HTERT RPE-1 (cell line): Measurements from ENCODE around the gene PAK5.
"Not testable (repeated sequence)": the region's sequence is repeated elsewhere in the genome, so short reads cannot be mapped to it uniquely, and the experiment has no call there.

Experiments used
- in situ Hi-C: fragments of 300-500 bp; cut with MboI; formaldehyde crosslinking; loops from 4 replicates; pipeline ENCODE4 v1.14.3; 2020; ENCODE audit warnings: low sequenced_read_pairs

PAK5 gene

DNA sequence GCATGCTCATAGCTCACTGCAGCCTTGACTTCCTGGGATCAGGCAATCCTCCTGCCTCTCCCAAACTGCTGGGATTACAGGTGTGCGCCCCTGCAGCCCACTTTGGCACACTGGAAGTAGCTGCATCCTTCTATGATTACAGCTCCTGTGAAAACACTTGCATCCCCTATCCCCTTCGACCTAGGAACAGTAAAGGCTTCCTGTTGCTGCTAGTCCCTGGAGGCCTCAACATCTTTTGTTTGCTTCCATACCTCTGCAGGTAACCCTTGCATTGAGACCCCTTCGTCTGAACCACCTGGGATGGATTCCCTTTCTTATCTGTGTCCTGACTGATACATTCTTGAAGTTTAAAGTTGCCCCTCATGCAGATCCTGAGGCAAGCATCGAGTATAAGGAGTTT lies 152.4 kb downstream of the PAK5 start:
- in situ Hi-C loops = no loop called here

DNA sequence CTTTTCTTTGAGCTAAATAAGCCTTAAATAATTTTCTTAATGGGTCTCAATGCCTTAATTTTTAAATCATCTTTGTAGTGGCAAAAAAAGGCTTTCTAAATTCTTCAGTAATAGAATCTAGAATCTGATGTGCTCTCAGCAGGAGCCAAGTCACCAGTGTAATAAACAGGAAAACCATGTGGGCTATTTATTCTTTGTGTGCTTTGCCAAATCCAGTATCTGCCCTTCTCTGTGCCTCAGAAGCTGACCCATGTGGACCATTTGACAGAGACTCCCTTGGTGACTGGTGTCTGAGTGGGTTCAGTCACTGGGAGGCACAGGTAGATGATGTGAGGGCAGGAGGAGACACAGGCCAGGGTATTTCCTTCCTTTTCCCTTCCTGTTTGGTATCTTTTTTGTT lies 152.9 kb downstream of the PAK5 start:
- in situ Hi-C loops = no loop called here

DNA sequence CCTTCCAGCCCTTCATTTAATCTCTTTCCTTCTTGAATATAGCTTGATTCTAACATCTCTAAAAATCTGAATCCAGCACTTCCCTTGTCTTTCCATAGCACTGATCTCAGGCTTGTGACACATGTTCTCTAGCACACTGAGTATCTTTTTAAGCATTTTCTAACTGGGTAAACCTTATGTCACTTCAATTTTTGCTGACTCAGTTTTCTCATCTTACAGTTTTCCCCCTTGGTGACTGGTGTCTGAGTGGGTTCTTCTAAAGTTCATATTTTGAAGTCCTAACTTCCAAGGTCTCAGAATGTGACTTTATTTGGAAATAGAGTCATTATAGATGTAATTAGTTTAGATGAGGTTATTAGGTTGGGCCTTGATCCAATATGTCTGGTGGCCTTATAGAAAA lies 153.9 kb downstream of the PAK5 start:
- in situ Hi-C loops = no loop called here

DNA sequence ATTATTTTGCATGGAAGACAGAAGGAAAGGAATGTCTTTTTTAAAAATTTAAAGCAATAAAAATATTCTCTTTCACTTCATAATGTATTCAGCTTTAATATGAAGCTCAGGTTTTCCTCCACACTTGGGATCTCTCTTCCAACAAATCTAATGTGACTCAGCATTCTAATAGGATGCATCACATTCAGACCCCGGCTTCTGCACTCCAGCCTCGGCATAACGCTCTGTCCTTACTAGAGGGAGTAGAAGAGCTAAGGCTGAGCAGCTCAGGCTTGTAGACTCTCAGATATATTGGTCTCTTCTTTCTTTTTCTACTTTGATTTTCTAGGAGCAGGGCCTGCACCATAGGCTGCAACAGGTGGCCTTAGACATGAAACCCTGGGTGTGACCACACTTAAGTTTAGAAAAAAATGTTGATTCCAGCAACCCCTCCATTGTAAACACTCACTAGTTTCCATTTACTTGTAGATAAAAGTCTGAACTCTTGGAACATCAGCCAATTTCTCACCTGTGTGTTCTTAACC lies 161.7 kb downstream of the PAK5 start:
- in situ Hi-C loops = no loop called here

DNA sequence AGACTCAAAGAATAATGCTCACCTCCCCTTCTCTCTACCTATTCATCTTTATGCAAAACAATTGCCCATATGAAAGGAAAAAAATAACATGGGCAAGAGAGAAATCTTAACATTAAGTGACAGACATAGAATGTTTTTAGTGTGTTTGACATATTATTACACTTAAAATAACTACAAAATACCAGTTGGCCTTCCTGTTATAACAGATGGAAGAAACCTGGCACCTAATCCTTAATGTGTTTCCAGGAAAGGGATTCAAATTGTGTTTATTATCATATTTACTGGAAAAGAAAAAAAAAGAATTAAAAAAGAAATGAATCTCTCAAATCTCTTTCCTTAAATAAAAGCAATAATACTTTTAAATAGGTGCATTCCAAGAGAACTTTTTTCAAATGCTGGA lies 165.9 kb downstream of the PAK5 start:
- in situ Hi-C loops = no loop called here

DNA sequence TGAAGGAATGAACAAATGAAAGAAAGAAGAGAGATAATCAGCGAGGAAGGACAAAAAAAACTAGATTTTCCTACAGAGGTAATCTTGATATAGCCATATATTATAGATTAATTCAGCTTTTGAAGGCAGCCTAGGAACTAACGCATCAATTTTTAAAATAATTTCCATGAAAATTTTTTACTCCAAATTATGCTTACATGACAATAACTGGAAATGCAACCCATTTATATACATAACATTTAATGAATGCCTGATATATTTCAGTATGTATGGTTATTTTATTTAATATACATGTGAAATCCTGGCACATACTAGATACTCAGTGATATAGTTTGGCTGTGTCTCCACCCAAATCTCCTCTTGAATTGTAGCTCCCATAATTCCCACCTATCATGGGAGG lies 166.8 kb downstream of the PAK5 start:
- in situ Hi-C loops = no loop called here

DNA sequence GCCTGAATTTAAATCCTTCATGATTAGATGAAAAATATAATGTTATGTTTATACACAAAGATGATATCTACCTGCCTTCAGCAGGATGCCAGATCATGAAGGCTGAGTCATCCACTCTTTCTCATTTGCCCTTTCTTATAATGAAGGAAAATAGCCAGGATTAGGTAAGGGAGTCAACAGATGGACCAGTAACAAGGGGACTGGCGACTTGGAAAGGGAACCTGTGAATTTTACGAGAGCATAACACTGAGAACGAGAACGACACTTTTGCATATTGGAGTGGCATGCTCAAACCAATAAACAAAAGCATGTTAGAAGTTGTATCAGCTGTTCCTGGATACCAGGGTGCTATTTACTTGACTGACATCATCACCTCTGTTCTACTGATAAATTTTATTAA lies 170.5 kb downstream of the PAK5 start:
- in situ Hi-C loops = no loop called here

DNA sequence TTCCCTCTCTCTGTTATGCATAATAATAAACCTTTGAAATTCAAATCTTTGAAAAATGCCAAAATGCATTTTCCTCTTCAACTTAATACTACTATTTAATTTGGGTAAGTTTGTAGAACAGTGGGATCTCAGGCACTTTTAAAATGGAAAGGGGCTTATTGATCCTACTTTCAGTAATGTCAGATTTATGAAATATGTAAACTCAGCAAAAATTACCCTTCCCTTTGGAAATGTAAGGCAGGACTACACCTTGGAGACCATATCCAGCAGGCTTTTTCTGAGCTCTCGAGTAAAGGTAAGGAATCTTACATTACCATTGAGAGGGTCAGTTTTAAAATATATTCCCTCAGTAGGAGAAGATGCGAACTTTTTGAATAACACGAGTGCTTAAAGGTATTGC lies 175.5 kb downstream of the PAK5 start:
- in situ Hi-C loops = no loop called here

DNA sequence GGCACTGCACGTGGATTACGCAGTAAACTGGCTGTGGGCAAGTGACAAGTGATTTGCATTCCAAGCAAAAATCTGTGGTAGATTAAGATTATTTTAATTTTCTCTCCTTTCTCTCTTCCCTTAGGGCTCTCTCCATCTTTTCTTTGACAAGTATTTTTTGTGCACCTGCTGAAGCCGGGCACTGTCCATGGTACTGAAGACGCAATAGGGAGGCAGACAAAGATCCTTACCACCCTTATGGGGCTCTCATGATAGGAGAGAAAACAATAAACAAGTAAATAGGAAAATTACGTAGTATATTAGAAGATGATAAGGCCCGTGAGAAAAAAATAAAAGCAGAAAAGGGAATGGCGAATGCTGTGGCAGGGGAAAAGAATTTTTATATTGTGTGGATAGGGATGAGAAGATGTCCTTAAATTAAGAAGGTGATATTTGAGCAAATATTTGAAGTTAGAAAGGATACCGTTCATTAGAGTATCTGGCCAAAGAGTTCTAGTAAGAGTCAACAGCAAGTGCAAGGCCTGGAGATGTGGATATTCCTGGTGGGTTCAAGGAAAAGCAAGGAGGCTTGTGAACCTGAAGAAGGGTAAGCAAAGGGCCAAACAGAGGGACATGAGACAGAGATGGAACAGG lies 178.5 kb downstream of the PAK5 start:
- in situ Hi-C loops = no loop called here

DNA sequence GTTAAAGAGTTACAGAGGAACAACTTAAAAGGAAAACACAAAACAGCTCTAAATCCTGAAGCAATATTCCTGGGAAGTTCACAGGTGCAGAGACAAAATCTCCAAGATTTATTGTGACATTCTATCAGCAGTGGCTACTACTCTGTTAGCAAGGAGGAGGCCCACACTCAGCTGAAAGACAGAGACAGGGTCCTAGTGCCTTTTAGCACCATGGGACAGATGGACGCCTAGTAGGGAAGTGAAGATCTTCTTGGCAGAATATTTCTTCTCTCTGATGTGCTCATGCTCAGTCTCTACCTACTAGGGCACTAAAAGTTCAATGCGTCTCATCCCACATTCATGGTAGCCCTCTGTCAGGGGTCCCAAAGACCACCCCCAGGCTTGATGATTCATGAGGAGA lies 191.1 kb downstream of the PAK5 start:
- in situ Hi-C loops = no loop called here

DNA sequence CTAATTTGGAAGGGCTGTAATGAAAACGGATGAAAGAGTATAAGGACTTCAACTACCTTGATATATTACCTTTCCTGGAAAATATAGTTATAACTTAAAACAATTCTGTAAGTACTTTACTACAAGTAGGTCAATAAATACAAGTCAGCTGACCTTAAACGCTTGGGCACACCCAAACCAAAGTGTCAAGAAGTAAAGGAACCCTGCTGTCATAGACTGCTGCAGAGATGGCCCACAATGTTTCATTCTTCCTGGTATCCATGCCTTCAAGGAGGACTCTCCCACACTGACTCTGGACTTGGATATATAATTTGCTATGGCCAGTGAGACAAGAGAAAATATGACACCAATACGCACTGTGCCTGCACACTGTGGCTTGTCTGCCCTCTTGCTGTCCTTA lies 192.5 kb downstream of the PAK5 start:
- in situ Hi-C loops = no loop called here

DNA sequence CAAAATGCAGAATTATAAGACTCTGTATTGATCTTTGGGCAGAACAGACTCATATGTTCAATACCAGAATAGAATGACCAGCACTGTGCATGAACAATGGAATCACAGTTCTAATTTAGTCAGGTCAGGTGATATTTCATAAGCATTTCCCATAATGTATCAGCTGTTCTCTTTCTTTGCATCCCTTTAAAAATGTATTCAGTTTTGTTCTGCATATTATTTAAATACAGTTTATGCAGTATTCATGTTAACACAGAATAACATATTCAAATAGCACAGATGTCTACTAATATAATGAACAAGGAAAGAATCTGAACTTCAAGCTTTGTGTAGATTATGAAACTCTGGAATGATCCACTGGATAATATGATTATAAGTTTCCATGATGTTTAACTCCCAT lies 196.0 kb downstream of the PAK5 start:
- in situ Hi-C loops = no loop called here

DNA sequence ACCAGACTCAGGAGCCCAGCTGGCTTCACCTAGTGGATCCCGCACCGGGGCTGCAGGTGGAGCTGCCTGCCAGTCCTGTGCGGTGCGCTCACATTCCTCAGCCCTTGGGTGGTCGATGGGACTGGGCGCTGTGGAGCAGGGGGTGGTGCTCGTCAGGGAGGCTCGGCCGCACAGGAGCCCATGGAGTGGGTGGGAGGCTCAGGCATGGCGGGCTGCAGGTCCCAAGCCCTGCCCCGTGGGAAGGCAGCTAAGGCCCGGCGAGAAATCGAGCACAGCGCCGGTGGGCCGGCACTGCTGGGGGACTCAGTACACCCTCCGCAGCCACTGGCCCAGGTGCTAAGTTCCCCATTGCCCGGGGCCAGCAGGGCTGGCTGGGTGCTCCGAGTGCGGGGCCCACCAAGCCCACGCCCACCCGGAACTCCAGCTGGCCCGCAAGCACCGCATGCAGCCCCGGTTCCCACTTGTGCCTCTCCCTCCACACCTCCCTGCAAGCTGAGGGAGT lies 197.3 kb downstream of the PAK5 start:
- in situ Hi-C loops = not testable (repeated sequence)

DNA sequence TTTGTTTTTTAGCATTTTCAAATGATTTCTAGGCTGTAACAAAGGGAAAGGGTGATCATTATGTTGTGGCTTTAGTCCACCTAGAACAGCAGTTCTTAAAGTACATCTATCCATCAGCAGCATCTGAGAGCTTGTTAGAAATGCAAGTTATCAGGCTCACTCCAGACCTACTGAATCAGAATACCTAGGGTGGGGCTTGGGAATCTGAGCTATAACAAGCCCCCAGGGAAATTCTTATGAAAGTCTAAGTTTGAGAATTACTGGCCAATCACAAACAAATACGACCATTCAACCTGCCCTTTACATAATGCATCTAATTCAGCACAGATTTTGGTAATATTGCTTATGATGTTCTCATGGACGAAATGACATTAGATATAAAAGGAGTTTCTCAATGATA lies 201.0 kb downstream of the PAK5 start:
- in situ Hi-C loops = no loop called here

DNA sequence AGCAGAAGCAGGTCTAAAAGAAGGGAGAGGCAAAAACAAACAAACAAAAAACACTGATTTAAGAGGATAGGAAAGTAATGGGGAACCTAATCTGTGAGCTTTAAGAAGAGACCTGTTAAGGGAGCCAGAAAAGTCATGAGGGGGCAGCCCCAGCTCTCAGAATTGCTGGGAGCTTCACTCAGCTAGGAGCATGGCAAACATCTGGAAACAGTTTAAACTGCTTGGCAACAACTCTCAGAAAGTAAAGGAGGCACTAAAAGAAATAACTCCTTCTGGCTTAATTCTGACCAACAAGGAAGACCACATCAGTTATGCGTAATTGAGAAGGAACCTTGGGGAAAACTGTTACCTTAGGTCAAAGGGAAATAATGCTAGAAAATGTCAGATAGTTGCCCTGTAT lies 203.1 kb downstream of the PAK5 start:
- in situ Hi-C loops = no loop called here

DNA sequence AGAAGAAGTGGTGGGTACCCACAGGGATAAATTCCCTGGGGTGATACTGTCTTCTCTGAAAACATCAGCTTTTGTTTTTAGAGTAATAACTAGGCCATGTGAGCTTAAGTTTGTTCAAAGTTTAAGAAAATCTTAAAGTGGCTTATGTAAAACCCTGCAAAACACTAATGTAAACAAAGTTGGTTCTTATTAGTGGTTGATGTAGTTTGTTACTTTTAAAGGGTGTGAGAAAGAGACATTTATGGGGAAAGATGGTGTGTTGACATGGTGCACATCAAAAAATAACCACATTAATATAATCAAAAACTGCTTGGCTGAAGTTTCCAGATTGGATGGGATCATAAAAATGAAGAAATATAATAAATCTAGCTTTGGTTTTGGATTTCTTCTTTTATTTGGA lies 204.5 kb downstream of the PAK5 start:
- in situ Hi-C loops = no loop called here

DNA sequence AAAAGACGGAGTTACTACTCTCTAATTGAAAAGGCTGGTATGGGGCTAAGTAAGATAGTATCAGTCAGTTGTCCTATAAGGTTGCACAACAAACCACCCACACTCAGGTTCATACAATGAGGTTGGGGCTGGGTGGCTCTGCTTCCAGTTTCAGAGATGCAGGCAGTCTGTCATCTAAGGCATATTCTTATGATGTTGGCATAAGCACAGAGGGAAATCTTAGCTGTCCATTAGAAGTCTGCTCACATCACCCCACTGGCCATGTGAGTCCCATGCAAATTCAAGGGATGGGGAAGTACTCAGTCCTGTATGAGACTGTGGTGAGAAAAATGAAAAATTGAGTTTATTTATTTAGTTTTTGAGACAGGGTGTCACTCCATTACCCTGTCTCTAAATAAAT lies 205.9 kb downstream of the PAK5 start:
- in situ Hi-C loops = no loop called here

DNA sequence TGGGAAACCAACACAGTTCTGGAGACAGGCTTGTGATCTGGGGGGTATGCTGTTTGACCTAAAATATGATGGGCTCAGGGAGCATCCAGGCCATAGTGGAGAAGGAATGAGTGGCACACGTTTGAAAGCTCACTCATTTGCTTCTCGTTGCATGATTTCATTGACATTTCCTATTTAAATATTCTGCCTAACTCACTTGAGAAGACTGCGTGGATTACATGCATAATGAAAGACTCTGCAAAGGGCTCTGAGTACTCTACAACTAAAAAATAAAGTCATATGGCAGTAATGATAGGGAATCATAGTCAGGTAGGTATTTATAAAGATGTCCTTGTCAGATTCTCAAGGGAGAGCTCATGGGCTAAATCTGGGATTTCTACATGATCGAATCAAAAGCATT lies 206.6 kb downstream of the PAK5 start:
- in situ Hi-C loops = no loop called here

DNA sequence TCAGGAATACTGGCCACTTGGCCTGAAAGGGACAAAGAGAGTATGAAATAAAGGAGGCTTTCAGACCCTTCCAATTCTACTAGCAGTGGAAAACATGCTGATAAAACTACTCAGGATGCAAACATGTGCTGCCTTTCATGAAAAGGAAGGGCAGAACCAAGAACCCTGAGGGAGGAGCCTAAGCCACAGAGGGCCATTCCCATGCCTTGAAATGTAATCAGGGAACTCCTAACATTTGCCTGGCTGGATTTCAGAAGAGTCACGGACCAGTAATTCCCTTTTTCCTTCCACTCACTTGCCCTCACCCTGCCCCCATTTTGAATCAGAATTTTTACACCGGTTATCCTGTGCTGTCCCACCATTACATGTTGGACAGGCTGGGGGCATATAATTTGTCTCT lies 208.3 kb downstream of the PAK5 start:
- in situ Hi-C loops = no loop called here

DNA sequence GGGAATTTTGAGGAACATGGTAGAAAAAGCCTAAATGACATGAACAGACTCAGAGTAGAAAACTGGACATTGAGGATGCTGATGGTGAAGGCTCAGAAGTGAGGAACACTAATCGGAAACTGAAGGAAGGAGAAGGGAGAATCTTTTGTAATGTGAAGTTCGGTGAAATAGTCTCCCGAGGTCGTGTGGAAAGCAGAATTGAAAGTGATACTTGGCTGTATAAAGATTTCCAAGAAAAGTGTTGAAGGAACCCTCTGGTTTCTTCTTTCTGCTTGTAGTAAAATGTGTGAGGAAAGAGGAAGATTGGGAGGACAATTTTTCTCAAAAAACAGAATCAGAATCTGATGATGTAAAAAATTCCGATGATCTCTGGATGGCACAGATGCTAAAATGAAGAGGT lies 209.0 kb downstream of the PAK5 start:
- in situ Hi-C loops = no loop called here

DNA sequence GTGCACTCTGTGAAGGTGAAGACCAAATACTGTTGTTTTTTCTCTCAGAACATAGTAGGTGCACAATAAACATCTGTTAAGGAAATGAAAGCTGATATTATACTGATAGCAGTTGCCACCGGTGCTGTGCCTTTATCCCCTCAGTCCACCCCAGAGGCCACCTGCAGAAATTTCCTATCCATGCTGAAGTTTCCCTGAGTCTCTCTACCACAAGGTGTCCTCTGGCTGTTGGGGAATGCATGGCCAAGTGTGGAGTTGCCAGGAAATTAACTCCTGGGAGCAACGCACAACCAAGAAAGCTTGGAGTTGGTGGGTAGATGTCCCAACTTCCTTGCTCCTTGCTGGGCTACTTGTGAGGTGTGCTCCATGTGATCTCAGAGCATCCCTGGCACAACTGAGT lies 210.3 kb downstream of the PAK5 start:
- in situ Hi-C loops = no loop called here

DNA sequence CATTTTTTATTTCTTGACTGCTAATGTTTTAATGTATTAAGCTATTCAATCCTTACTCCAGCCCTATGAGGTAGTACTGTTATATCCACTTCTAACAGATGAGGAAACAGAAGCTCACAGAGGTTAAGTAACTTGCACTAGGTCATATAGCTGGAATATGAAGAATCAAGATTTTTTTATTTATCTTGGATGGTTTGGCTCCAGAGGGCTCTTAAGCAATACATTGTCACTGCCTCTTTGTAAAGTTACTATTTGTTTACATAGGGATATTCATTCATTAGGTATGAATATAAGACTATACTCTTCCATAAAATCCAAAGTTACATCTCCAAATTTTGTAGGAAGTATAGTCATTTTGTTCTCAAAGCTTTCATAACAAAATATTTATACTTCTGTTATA lies 210.7 kb downstream of the PAK5 start:
- in situ Hi-C loops = no loop called here

DNA sequence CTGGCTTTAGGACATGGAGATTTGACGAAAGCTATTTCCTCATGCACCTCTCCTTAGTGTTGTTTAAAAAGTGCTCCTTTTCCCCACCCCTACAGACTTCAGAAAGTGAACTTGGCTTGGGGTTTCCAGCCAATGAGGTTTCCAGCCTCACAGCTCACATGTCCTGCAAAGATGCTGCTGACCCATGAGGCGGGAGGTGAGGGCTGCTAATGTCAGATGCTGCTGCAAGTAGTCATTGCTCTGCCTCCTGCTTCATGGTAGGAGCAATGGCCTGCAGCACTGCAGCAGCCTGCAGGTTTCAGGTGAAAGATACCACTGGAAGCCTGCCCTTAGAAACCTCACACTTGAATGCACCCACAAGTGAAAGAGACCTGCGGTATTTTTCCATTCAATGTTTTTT lies 211.7 kb downstream of the PAK5 start:
- in situ Hi-C loops = no loop called here
